ENCODE measurements around the gene CCDC134. TPM values are rescaled to one million over a fixed set of nuclear protein-coding genes. Genes with fewer than 3 reads are reported as not detected.

Gene CCDC134
- total RNA-seq, 6 donors from 2014 or later, result 5.5 to 12.6 (median 8.8) TPM

- H3K9me3 ChIP-seq, result no peaks in the 10 kb centered on the region
- peaks cover 0 to 6% (median 3%) of the 10 kb centered on the region in 4 donors for H3K36me3 ChIP-seq
- H3K4me3 ChIP-seq, result no peak overlapping the region
- peaks cover 12 to 45% (median 20%) of the 10 kb centered on the region in 4 donors for H3K4me1 ChIP-seq
- peak overlapping the region in 2 of 4 donors; percentile 91 to 95 for H3K27ac ChIP-seq
- 55 to 58% methylated on average over 6 of the region's 6 CpGs for WGBS, 2 donors
- TF ChIP-seq EP300 (IDR thresholded peaks at IDR 0.05) (no peak), POLR2A (IDR thresholded peaks at IDR 0.05) (no peak), POLR2AphosphoS5 (IDR thresholded peaks at IDR 0.05) (no peak), CTCF (IDR thresholded peaks at IDR 0.05) (no peak)
- ATAC-seq (ENCODE audit: low FRiP score in 2 of 2) (no peak), DNase-seq (no peak)
- no peaks in the 10 kb centered on the region for H3K27me3 ChIP-seq
Observed at GRCh38 chr22:41831383-41831782, 30.9 kb downstream of the CCDC134 start.

- Histone ChIP-seq H3K27me3 (no peaks in the 10 kb centered on the region), H3K9me3 (no peaks in the 10 kb centered on the region), H3K4me1 (peaks cover 10 to 40% (median 15%) of the 10 kb centered on the region in 4 donors), H3K4me3 (peak overlapping the region; percentile 52 to 98 (median 80)), H3K36me3 (peaks cover 0 to 10% (median 6%) of the 10 kb centered on the region in 4 donors), H3K27ac (peak overlapping the region; percentile 91 to 96 (median 96))
- TF ChIP-seq POLR2A (IDR thresholded peaks at IDR 0.05), result no peak
- no peak for TF ChIP-seq EP300 (IDR thresholded peaks at IDR 0.05)
- no peak for TF ChIP-seq CTCF (IDR thresholded peaks at IDR 0.05)
- TF ChIP-seq POLR2AphosphoS5 (IDR thresholded peaks at IDR 0.05), result no peak
- WGBS, 2 donors, result 13 to 17% methylated on average over 10 to 17 of the region's 17 CpGs
- DNase-seq (no peak), ATAC-seq (ENCODE audit: low FRiP score in 2 of 2) (no peak)
Observed at GRCh38 chr22:41831828-41832552, 31.5 kb downstream of the CCDC134 start.

- Histone ChIP-seq H3K36me3 (peaks cover 0 to 12% (median 7%) of the 10 kb centered on the region in 4 donors), H3K4me3 (peak within 1 kb of the TSS; percentile 65 to 98 (median 86)), H3K27ac (peak within 1 kb of the TSS; percentile 91 to 96 (median 96)), H3K9me3 (no peaks in the 10 kb centered on the region), H3K4me1 (peaks cover 10 to 40% (median 14%) of the 10 kb centered on the region in 4 donors), H3K27me3 (no peaks in the 10 kb centered on the region)
- peak; percentile 99 to 100 for DNase-seq
- ATAC-seq (ENCODE audit: low FRiP score in 2 of 2), result peak; percentile 98
- 0% methylated on average over 9 to 11 of the region's 75 CpGs for WGBS, 2 donors
- TF ChIP-seq CTCF (IDR thresholded peaks at IDR 0.05) (no peak), POLR2AphosphoS5 (IDR thresholded peaks at IDR 0.05) (peak; percentile 79 to 95), POLR2A (IDR thresholded peaks at IDR 0.05) (peak in 3 of 4 donors; percentile 68 to 90 (median 72)), EP300 (IDR thresholded peaks at IDR 0.05) (peak in 2 of 4 donors; percentile 93 to 98)
Observed at GRCh38 chr22:41832553-41833368, 32.3 kb downstream of the CCDC134 start, which contains the start of gene SREBF2. Gene SREBF2, plus strand, starts transcription at chr22:41833105. Its CDS starts 166 bp downstream, at chr22:41833271.

GRCh38 chr22:41833369-41834004 lies 33.0 kb downstream of the CCDC134 start:
- DNase-seq, result peak; percentile 53 to 92
- H3K9me3 ChIP-seq, result no peaks in the 10 kb centered on the region
- TF ChIP-seq POLR2A (IDR thresholded peaks at IDR 0.05), result peak in 1 of 4 donors; percentile 11
- TF ChIP-seq CTCF (IDR thresholded peaks at IDR 0.05), result peak in 2 of 6 experiments; percentile 21 to 40
- peak in 1 of 2 donors; percentile 10 for TF ChIP-seq POLR2AphosphoS5 (IDR thresholded peaks at IDR 0.05)
- TF ChIP-seq EP300 (IDR thresholded peaks at IDR 0.05), result no peak
- WGBS, 2 donors, result 2 to 10% methylated on average over 2 to 47 of the region's 86 CpGs
- H3K4me1 ChIP-seq, result peaks cover 11 to 41% (median 14%) of the 10 kb centered on the region in 4 donors
- no peaks in the 10 kb centered on the region for H3K27me3 ChIP-seq
- H3K36me3 ChIP-seq, result peaks cover 0 to 12% (median 7%) of the 10 kb centered on the region in 4 donors
- H3K4me3 ChIP-seq, result peak overlapping the region; percentile 65 to 98 (median 86)
- ATAC-seq (ENCODE audit: low FRiP score in 2 of 2), result peak in 1 of 2 donors; percentile 48
- peak overlapping the region; percentile 91 to 96 (median 96) for H3K27ac ChIP-seq
